Activated T-helper 2 cell treated with anti-CD3 and anti-CD28 coated beads, Interferon-gamma antibody, Interleukin-2, Interleukin-4, amounts not matched to agents 10 μg/mL and 5 μg/mL and 100 μg/mL, durations not matched to agents 14 hours and 24 hours and 36 hours (primary cell): ENCODE results near the gene OR2V2. TPM values are rescaled to one million over a fixed set of nuclear protein-coding genes. Genes with fewer than 3 reads are reported as not detected.

Experiments
- DNase-seq: peaks from one replicate; pipeline ENCODE4 v3.0.0; 2021; ENCODE audit warnings: low spot score
- H3K27ac Mint-ChIP-seq: one replicate; pipeline ENCODE4 v1.8.0; 2021; ENCODE audit warnings: mixed read lengths
- H3K27me3 Mint-ChIP-seq: one replicate; pipeline ENCODE4 v1.8.0; 2021; ENCODE audit warnings: low read depth, mixed read lengths
- H3K36me3 Mint-ChIP-seq: one replicate; pipeline ENCODE4 v1.8.0; 2021; ENCODE audit warnings: low read depth, mixed read lengths
- H3K4me1 Mint-ChIP-seq: one replicate; pipeline ENCODE4 v1.8.0; 2021; ENCODE audit warnings: low read depth, mixed read lengths
- H3K4me3 Mint-ChIP-seq: one replicate; pipeline ENCODE4 v1.8.0; 2021; ENCODE audit warnings: low read depth, mild to moderate bottlenecking, moderate library complexity, mixed read lengths
- H3K9me3 Mint-ChIP-seq: one replicate; pipeline ENCODE4 v1.8.0; 2021; ENCODE audit warnings: mixed read lengths
- intact Hi-C: fragments of 100-400 bp; cut with micrococcal nuclease; formaldehyde crosslinking; loops from one replicate; pipeline ENCODE4 v1.15.1; 2023
- total RNA-seq: library from RNA; stranded (reverse); gene quantifications from 2 replicates; pipeline ENCODE4 v1.2.3, GENCODE V29; 2022

Gene OR2V2
- total RNA-seq, 1 donor from 2014 or later, result not detected

GRCh38 chr5:181185560-181185959 lies 38.2 kb downstream of the OR2V2 start:
- H3K4me1 Mint-ChIP-seq, result peaks cover 20% of the 10 kb centered on the region
- no peak overlapping the region for H3K27ac Mint-ChIP-seq
- peak overlapping the region; percentile 17 for H3K4me3 Mint-ChIP-seq
- intact Hi-C loops, result loop anchor here (10.0 kb wide), 1 partner anchor 321 kb away; the partner anchor contains the start of gene ZFP62
- no peak for DNase-seq
- H3K27me3 Mint-ChIP-seq, result peaks cover 3% of the 10 kb centered on the region
- no peaks in the 10 kb centered on the region for H3K36me3 Mint-ChIP-seq
- H3K9me3 Mint-ChIP-seq, result no peaks in the 10 kb centered on the region

- no peaks in the 10 kb centered on the region for H3K36me3 Mint-ChIP-seq
- intact Hi-C loops, result loop anchor here (10.0 kb wide), 1 partner anchor 321 kb away; the partner anchor contains the start of gene ZFP62
These were observed 38.6 kb downstream of the OR2V2 start for GRCh38 chr5:181186022-181186421.

GRCh38 chr5:181186986-181187499 lies 39.7 kb downstream of the OR2V2 start:
- H3K4me3 Mint-ChIP-seq, result no peak overlapping the region
- H3K36me3 Mint-ChIP-seq, result no peaks in the 10 kb centered on the region
- no peaks in the 10 kb centered on the region for H3K9me3 Mint-ChIP-seq
- intact Hi-C loops, result loop anchor here (10.0 kb wide), 1 partner anchor 322 kb away; the partner anchor contains the start of gene ZFP62
- H3K4me1 Mint-ChIP-seq, result peaks cover 15% of the 10 kb centered on the region
- peaks cover 2% of the 10 kb centered on the region for H3K27me3 Mint-ChIP-seq
- DNase-seq, result no peak
- H3K27ac Mint-ChIP-seq, result peak overlapping the region; percentile 5

More at GRCh38 chr5:181186022-181186421, 38.6 kb downstream of the OR2V2 start:
- no peak overlapping the region for H3K27ac Mint-ChIP-seq
- no peak for DNase-seq
- H3K9me3 Mint-ChIP-seq, result no peaks in the 10 kb centered on the region
- peaks cover 20% of the 10 kb centered on the region for H3K4me1 Mint-ChIP-seq
- H3K27me3 Mint-ChIP-seq, result peaks cover 3% of the 10 kb centered on the region
- no peak overlapping the region for H3K4me3 Mint-ChIP-seq

- H3K27ac Mint-ChIP-seq, result peak overlapping the region; percentile 93
- no peaks in the 10 kb centered on the region for H3K9me3 Mint-ChIP-seq
- peaks cover 2% of the 10 kb centered on the region for H3K27me3 Mint-ChIP-seq
- intact Hi-C loops, result loop anchor here (1.0 to 10.0 kb wide), 3 partner anchors 15 to 323 kb away; partner anchors contain the start of genes TRIM52 and ZFP62
- no peaks in the 10 kb centered on the region for H3K36me3 Mint-ChIP-seq
- H3K4me3 Mint-ChIP-seq, result peak overlapping the region; percentile 94
- peak; percentile 49 for DNase-seq
- peaks cover 15% of the 10 kb centered on the region for H3K4me1 Mint-ChIP-seq
These were observed 40.3 kb downstream of the OR2V2 start for GRCh38 chr5:181187500-181188213.

- H3K9me3 Mint-ChIP-seq, result no peaks in the 10 kb centered on the region
- intact Hi-C loops, result loop anchor here (1.0 to 10.0 kb wide), 5 partner anchors 16 to 324 kb away; partner anchors contain the start of genes RACK1, TRIM41, TRIM52 and ZFP62
- no peaks in the 10 kb centered on the region for H3K36me3 Mint-ChIP-seq
- no peaks in the 10 kb centered on the region for H3K27me3 Mint-ChIP-seq
- peak overlapping the region; percentile 93 for H3K27ac Mint-ChIP-seq
- H3K4me3 Mint-ChIP-seq, result peak overlapping the region; percentile 94
- peaks cover 19% of the 10 kb centered on the region for H3K4me1 Mint-ChIP-seq
- DNase-seq, result peak; percentile 77
These were observed 41.4 kb downstream of the OR2V2 start for GRCh38 chr5:181188700-181189362.

- no peaks in the 10 kb centered on the region for H3K9me3 Mint-ChIP-seq
- H3K27me3 Mint-ChIP-seq, result no peaks in the 10 kb centered on the region
- H3K4me1 Mint-ChIP-seq, result peaks cover 15% of the 10 kb centered on the region
- intact Hi-C loops, result loop anchor here (1.0 to 10.0 kb wide), 4 partner anchors 17 to 325 kb away; partner anchors contain the start of genes RACK1, TRIM41 and ZFP62
- peak overlapping the region; percentile 93 for H3K27ac Mint-ChIP-seq
- peak; percentile 60 for DNase-seq
- H3K4me3 Mint-ChIP-seq, result peak overlapping the region; percentile 94
- H3K36me3 Mint-ChIP-seq, result no peaks in the 10 kb centered on the region
These were observed 42.1 kb downstream of the OR2V2 start for GRCh38 chr5:181189363-181189961.

- H3K9me3 Mint-ChIP-seq, result no peaks in the 10 kb centered on the region
- H3K27ac Mint-ChIP-seq, result peak overlapping the region; percentile 93
- peaks cover 14% of the 10 kb centered on the region for H3K4me1 Mint-ChIP-seq
- H3K27me3 Mint-ChIP-seq, result no peaks in the 10 kb centered on the region
- H3K4me3 Mint-ChIP-seq, result peak overlapping the region; percentile 94
- intact Hi-C loops, result loop anchor here (1.0 to 10.0 kb wide), 4 partner anchors 17 to 325 kb away; partner anchors contain the start of genes RACK1, TRIM41 and ZFP62
- no peak for DNase-seq
- no peaks in the 10 kb centered on the region for H3K36me3 Mint-ChIP-seq
These were observed 42.8 kb downstream of the OR2V2 start for GRCh38 chr5:181189962-181190710.

- no peaks in the 10 kb centered on the region for H3K36me3 Mint-ChIP-seq
- peak overlapping the region; percentile 95 for H3K27ac Mint-ChIP-seq
- no peaks in the 10 kb centered on the region for H3K27me3 Mint-ChIP-seq
These were observed 43.5 kb downstream of the OR2V2 start for GRCh38 chr5:181190711-181191525.

GRCh38 chr5:181191526-181192336 lies 44.3 kb downstream of the OR2V2 start:
- peaks cover 14% of the 10 kb centered on the region for H3K4me1 Mint-ChIP-seq
- H3K27ac Mint-ChIP-seq, result peak overlapping the region; percentile 95
- no peaks in the 10 kb centered on the region for H3K9me3 Mint-ChIP-seq
- peak overlapping the region; percentile 94 for H3K4me3 Mint-ChIP-seq
- no peaks in the 10 kb centered on the region for H3K27me3 Mint-ChIP-seq
- H3K36me3 Mint-ChIP-seq, result no peaks in the 10 kb centered on the region
- DNase-seq, result peak; percentile 94
- intact Hi-C loops, result loop anchor here (1.0 kb wide), 3 partner anchors 16 to 53 kb away; no protein-coding TSS in a partner anchor

More at GRCh38 chr5:181190711-181191525, 43.5 kb downstream of the OR2V2 start:
- intact Hi-C loops, result loop anchor here (1.0 kb wide), 2 partner anchors 16 to 27 kb away; no protein-coding TSS in a partner anchor
- Mint-ChIP-seq H3K9me3 (no peaks in the 10 kb centered on the region), H3K4me3 (peak overlapping the region; percentile 94), H3K4me1 (peaks cover 14% of the 10 kb centered on the region)
- peak; percentile 37 for DNase-seq

- Mint-ChIP-seq H3K4me1 (peaks cover 14% of the 10 kb centered on the region), H3K4me3 (peak overlapping the region; percentile 94), H3K9me3 (no peaks in the 10 kb centered on the region), H3K27ac (peak overlapping the region; percentile 95), H3K27me3 (no peaks in the 10 kb centered on the region), H3K36me3 (no peaks in the 10 kb centered on the region)
- DNase-seq, result no peak
- intact Hi-C loops, result loop anchor here (1.0 kb wide), 1 partner anchor 52 kb away; no protein-coding TSS in a partner anchor
These were observed 45.1 kb downstream of the OR2V2 start for GRCh38 chr5:181192337-181193046.
